Erythroblast (primary cell): ENCODE measurements around the gene CTNNA2.

Experiments
- GATA1 ChIP-seq: IDR thresholded peaks from 2 replicates; pipeline ENCODE4 v1.6.1; 2011; ENCODE audit warnings: low read depth, mild to moderate bottlenecking, control low read depth, low read length, moderate library complexity
- POLR2A ChIP-seq: IDR thresholded peaks from 2 replicates; pipeline ENCODE4 v1.6.1; 2011; ENCODE audit warnings: mild to moderate bottlenecking, low read length

GRCh38 chr2:79716266-79716665, 203.4 kb downstream of the CTNNA2 start:
- TF ChIP-seq POLR2A, result no peak
- no peak for TF ChIP-seq GATA1
